Erythroblast (primary cell): ENCODE results near the gene TRDMT1.

ENCODE experiments used
- DNase-seq, 2 experiments: peaks; one replicate each; lab custom pipeline; 2025; lab: John Stamatoyannopoulos, UW
- GATA1 ChIP-seq: IDR thresholded peaks from 2 replicates; pipeline ENCODE4 v1.6.1; 2011; ENCODE audit warnings: low read depth, mild to moderate bottlenecking, control low read depth, low read length, moderate library complexity
- POLR2A ChIP-seq: IDR thresholded peaks from 2 replicates; pipeline ENCODE4 v1.6.1; 2011; ENCODE audit warnings: mild to moderate bottlenecking, low read length

The TRDMT1 gene

GRCh38 chr10:17113346-17113745 is 88.1 kb downstream of the TRDMT1 start:
- no peak for DNase-seq
- TF ChIP-seq GATA1 (no peak), POLR2A (no peak)

GRCh38 chr10:17112566-17112965 is 88.9 kb downstream of the TRDMT1 start:
- TF ChIP-seq GATA1 (no peak), POLR2A (no peak)
- DNase-seq = no peak

- DNase-seq = no peak
- TF ChIP-seq POLR2A (no peak), GATA1 (no peak)
These were observed 91.8 kb downstream of the TRDMT1 start for GRCh38 chr10:17109475-17110207.

GRCh38 chr10:17109046-17109445 is 92.4 kb downstream of the TRDMT1 start:
- TF ChIP-seq GATA1 (no peak), POLR2A (no peak)
- DNase-seq = no peak

GRCh38 chr10:17106991-17107390 is 94.5 kb downstream of the TRDMT1 start:
- no peak for DNase-seq
- no peak for TF ChIP-seq POLR2A
- TF ChIP-seq GATA1 = no peak

GRCh38 chr10:17101910-17102266 is 99.6 kb downstream of the TRDMT1 start:
- TF ChIP-seq POLR2A = no peak
- no peak for DNase-seq

- no peak for DNase-seq
- no peak for TF ChIP-seq POLR2A
- TF ChIP-seq GATA1 = no peak
These were observed 100.1 kb downstream of the TRDMT1 start for GRCh38 chr10:17101257-17101909.

GRCh38 chr10:17100586-17100985 is 100.9 kb downstream of the TRDMT1 start:
- DNase-seq = no peak

GRCh38 chr10:17098012-17098411 is 103.5 kb downstream of the TRDMT1 start:
- TF ChIP-seq POLR2A = no peak
- TF ChIP-seq GATA1 = no peak
- no peak for DNase-seq

More at GRCh38 chr10:17100586-17100985, 100.9 kb downstream of the TRDMT1 start:
- TF ChIP-seq POLR2A (no peak), GATA1 (no peak)
